Adipose tissue (tissue), 3 donors: Measurements from ENCODE around the gene NRARP. TPM values are rescaled to one million over a fixed set of nuclear protein-coding genes. Genes with fewer than 3 reads are reported as not detected.
"Not testable (repeated sequence)": the region's sequence is repeated elsewhere in the genome, so short reads cannot be mapped to it uniquely, and the experiment has no call there.

ENCODE experiments used
- H3K27ac ChIP-seq: one replicate; pipeline ENCODE4 v1.5.1; 2013; ENCODE audit warnings: low read depth, low read length
- WGBS, 3 donors: extraction: QIAGEN DNeasy Blood & Tissue Kit; methylation state at CpG; one replicate each; pipeline ENCODE4 v1.1.7; 2013; 5-methylcytosine and 5-hydroxymethylcytosine counted together
- polyA plus RNA-seq, 3 donors: library from polyadenylated mRNA; stranded (reverse); fragments of 200-250 nt; gene quantifications; one replicate each; pipeline ENCODE4 v1.2.3, GENCODE V29; 2013
- donor health status: healthy with polysubstance abuse.
- donor health status: Bipolar disorder and iron deficiency.
- donor health status: healthy.

The NRARP gene
- polyA plus RNA-seq, 3 donors: 2.3 to 5.9 (median 3.8) TPM

- 32 to 63% (median 40%) methylated on average over 3 of the region's 3 CpGs for WGBS, 3 donors
- H3K27ac ChIP-seq: no peak overlapping the region
These were observed 30.4 kb downstream of the NRARP start for GRCh38 chr9:137271696-137272076.

- H3K27ac ChIP-seq: no peak overlapping the region
- 77 to 89% (median 79%) methylated on average over 32 of the region's 32 CpGs for WGBS, 3 donors
These were observed 31.0 kb downstream of the NRARP start for GRCh38 chr9:137270929-137271695.

GRCh38 chr9:137269231-137269772 lies 32.8 kb downstream of the NRARP start:
- WGBS, 3 donors: 29 to 65% (median 55%) methylated on average over 17 of the region's 17 CpGs
- no peak overlapping the region for H3K27ac ChIP-seq

- no peak overlapping the region for H3K27ac ChIP-seq
- WGBS, 3 donors: 59 to 74% (median 68%) methylated on average over 19 of the region's 19 CpGs
These were observed 33.4 kb downstream of the NRARP start for GRCh38 chr9:137268538-137269201.

GRCh38 chr9:137267933-137268355 lies 34.1 kb downstream of the NRARP start:
- H3K27ac ChIP-seq: no peak overlapping the region

GRCh38 chr9:137266585-137267453 lies 35.3 kb downstream of the NRARP start:
- no peak overlapping the region for H3K27ac ChIP-seq
- WGBS, 3 donors: 89 to 95% (median 90%) methylated on average over 34 of the region's 34 CpGs

More at GRCh38 chr9:137267933-137268355, 34.1 kb downstream of the NRARP start:
- 81 to 89% (median 82%) methylated on average over 6 of the region's 6 CpGs for WGBS, 3 donors

- H3K27ac ChIP-seq: no peak overlapping the region
- WGBS, 3 donors: 84 to 90% (median 86%) methylated on average over 15 of the region's 15 CpGs
These were observed 35.9 kb downstream of the NRARP start for GRCh38 chr9:137266162-137266527.

GRCh38 chr9:137265496-137266161 lies 36.4 kb downstream of the NRARP start:
- 92 to 95% (median 93%) methylated on average over 29 of the region's 29 CpGs for WGBS, 3 donors
- no peak overlapping the region for H3K27ac ChIP-seq

- no peak overlapping the region for H3K27ac ChIP-seq
- WGBS, 3 donors: 93 to 97% (median 95%) methylated on average over 22 of the region's 22 CpGs
These were observed 38.0 kb downstream of the NRARP start for GRCh38 chr9:137264067-137264466.

- WGBS, 3 donors: 77 to 86% (median 78%) methylated on average over 9 to 10 of the region's 10 CpGs
- no peak overlapping the region for H3K27ac ChIP-seq
These were observed 38.6 kb downstream of the NRARP start for GRCh38 chr9:137263506-137263905.

GRCh38 chr9:137262909-137263285 lies 39.2 kb downstream of the NRARP start:
- 87 to 95% (median 88%) methylated on average over 24 of the region's 24 CpGs for WGBS, 3 donors
- no peak overlapping the region for H3K27ac ChIP-seq

- H3K27ac ChIP-seq: not testable (repeated sequence)
- 30 to 53% (median 40%) methylated on average over 14 of the region's 15 CpGs for WGBS, 3 donors
These were observed 39.7 kb downstream of the NRARP start for GRCh38 chr9:137262173-137262908.

GRCh38 chr9:137256856-137257255 lies 45.2 kb downstream of the NRARP start:
- WGBS, 3 donors: 88 to 94% (median 89%) methylated on average over 15 of the region's 15 CpGs
- no peak overlapping the region for H3K27ac ChIP-seq

- 75 to 83% (median 75%) methylated on average over 15 of the region's 15 CpGs for WGBS, 3 donors
- no peak overlapping the region for H3K27ac ChIP-seq
These were observed 45.7 kb downstream of the NRARP start for GRCh38 chr9:137256362-137256761.

- no peak overlapping the region for H3K27ac ChIP-seq
- WGBS, 3 donors: 1 to 4% (median 2%) methylated on average over 40 to 51 of the region's 51 CpGs
These were observed 46.5 kb downstream of the NRARP start for GRCh38 chr9:137255448-137256114.

- WGBS, 3 donors: 1 to 2% (median 2%) methylated on average over 89 to 105 of the region's 105 CpGs
- H3K27ac ChIP-seq: no peak within 1 kb of the TSS
These were observed 47.2 kb downstream of the NRARP start, which contains the start of gene NELFB for GRCh38 chr9:137254624-137255447. NELFB (plus strand) TSS chr9:137255327.
